ENCODE results near the gene TUBB4B.

DNA sequence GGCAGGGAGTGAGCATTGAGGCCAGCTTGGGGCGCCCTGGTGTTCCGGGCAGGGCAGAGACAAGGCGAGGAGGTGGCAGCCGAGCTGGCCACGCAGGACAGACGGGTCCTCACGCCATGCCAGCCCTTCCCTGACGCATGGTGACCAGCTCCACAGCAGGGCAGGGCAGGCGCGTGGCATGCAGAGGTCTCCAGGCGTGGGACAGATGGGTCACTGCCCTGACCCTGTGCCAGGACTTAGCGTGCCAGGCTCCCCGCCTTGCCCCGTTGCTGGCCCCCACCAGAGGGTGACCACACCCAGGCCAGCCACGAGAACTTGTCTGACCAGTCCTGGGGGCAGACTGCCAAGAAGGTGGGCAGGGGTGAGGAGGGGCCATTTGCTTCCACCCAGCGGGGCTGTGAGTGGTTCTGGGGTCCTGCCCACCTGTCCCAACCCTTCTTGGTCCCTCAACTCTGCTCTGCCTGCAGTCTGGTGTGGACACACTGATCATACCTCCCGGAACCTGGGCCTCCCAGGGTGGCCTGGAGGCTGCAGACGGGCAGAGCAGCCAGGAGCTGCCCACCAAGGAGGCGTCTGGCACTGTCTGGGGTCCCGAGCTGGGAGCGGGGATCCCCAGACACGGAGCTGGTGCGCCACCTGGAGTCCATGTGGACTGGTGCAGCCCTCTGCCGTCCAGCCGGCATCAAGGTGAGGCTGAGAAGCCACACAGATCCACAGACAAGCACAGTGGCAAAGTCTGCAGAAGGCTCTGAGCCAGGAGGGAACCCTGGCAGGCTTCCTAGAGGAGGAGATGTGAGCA lies 13.8 kb upstream of the TUBB4B start, which contains the start of gene RNF224:
- no peak for TF ChIP-seq TAF1 (IDR thresholded peaks at IDR 0.05; ENCODE audit: low read depth, low read length)
- TF ChIP-seq POLR2A (IDR thresholded peaks at IDR 0.05; ENCODE audit: low read depth, low read length): no peak
